Testis (tissue), 2 donors: ENCODE measurements around the gene KRTAP10-1.
"Not testable (repeated sequence)": the region's sequence is repeated elsewhere in the genome, so short reads cannot be mapped to it uniquely, and the experiment has no call there.

Experiments used
- CTCF ChIP-seq, 3 experiments: fragments of 450-650 bp in 2 of 3; fragments of 200-600 bp in 1 of 3; sonication (generic) in 1 of 3; IDR thresholded peaks; one replicate each; pipeline ENCODE4 v1.5.1; 2016 to 2019; ENCODE audit warnings: antibody characterized with exemption in 3 of 3, mild to moderate bottlenecking in 2 of 3, moderate library complexity in 1 of 3
- POLR2A ChIP-seq: fragments of 450-650 bp; IDR thresholded peaks from one replicate; pipeline ENCODE4 v1.6.1; 2017; ENCODE audit warnings: antibody characterized with exemption, mild to moderate bottlenecking, moderate library complexity

GRCh38 chr21:44580231-44580821, 40.3 kb upstream of the KRTAP10-1 start, which contains the start of gene KRTAP10-5:
- not testable (repeated sequence) for TF ChIP-seq CTCF (IDR thresholded peaks at IDR 0.05); POLR2A
